ENCODE data around the gene IQUB. TPM values are rescaled to one million over a fixed set of nuclear protein-coding genes. Genes with fewer than 3 reads are reported as not detected.
"Not testable (repeated sequence)": the region's sequence is repeated elsewhere in the genome, so short reads cannot be mapped to it uniquely, and the experiment has no call there.

The IQUB gene
- total RNA-seq, 1 experiment from 2014 or later = not detected

- DNase-seq (ENCODE audit: low read depth) = no peak
Measured at GRCh38 chr7:123548406-123548805, 14.0 kb upstream of the IQUB start.

- no peak for DNase-seq (ENCODE audit: low read depth)
Measured at GRCh38 chr7:123539871-123540270, 5.5 kb upstream of the IQUB start.

GRCh38 chr7:123538897-123539296 lies 4.5 kb upstream of the IQUB start:
- DNase-seq (ENCODE audit: low read depth) = peak; percentile 32

- peak; percentile 90 for DNase-seq (ENCODE audit: low read depth)
Measured at GRCh38 chr7:123538189-123538714, 3.9 kb upstream of the IQUB start.

GRCh38 chr7:123537026-123537642 lies 2.7 kb upstream of the IQUB start:
- peak; percentile 37 for DNase-seq (ENCODE audit: low read depth)

GRCh38 chr7:123535517-123535916 lies 1.1 kb upstream of the IQUB start:
- DNase-seq (ENCODE audit: low read depth) = no peak

GRCh38 chr7:123533929-123534382 lies 439 bp downstream of the IQUB start:
- no peak for DNase-seq (ENCODE audit: low read depth)

GRCh38 chr7:123533553-123533917 lies 860 bp downstream of the IQUB start:
- no peak for DNase-seq (ENCODE audit: low read depth)

- DNase-seq (ENCODE audit: low read depth) = not testable (repeated sequence)
Measured at GRCh38 chr7:123532788-123533552, 1.4 kb downstream of the IQUB start.

- not testable (repeated sequence) for DNase-seq (ENCODE audit: low read depth)
Measured at GRCh38 chr7:123532343-123532742, 2.1 kb downstream of the IQUB start.

GRCh38 chr7:123530035-123530591 lies 4.3 kb downstream of the IQUB start:
- DNase-seq (ENCODE audit: low read depth) = not testable (repeated sequence)

GRCh38 chr7:123528265-123528664 lies 6.1 kb downstream of the IQUB start:
- DNase-seq (ENCODE audit: low read depth) = no peak

GRCh38 chr7:123527712-123528225 lies 6.6 kb downstream of the IQUB start:
- DNase-seq (ENCODE audit: low read depth) = not testable (repeated sequence)

- DNase-seq (ENCODE audit: low read depth) = not testable (repeated sequence)
Measured at GRCh38 chr7:123526533-123526932, 7.9 kb downstream of the IQUB start.

GRCh38 chr7:123522066-123522465 lies 12.3 kb downstream of the IQUB start:
- no peak for DNase-seq (ENCODE audit: low read depth)

GRCh38 chr7:123505221-123505620 lies 29.2 kb downstream of the IQUB start:
- no peak for DNase-seq (ENCODE audit: low read depth)

GRCh38 chr7:123502201-123502600 lies 32.2 kb downstream of the IQUB start:
- no peak for DNase-seq (ENCODE audit: low read depth)

GRCh38 chr7:123500878-123501489 lies 33.4 kb downstream of the IQUB start:
- DNase-seq (ENCODE audit: low read depth) = no peak

GRCh38 chr7:123499211-123499970 lies 35.0 kb downstream of the IQUB start:
- DNase-seq (ENCODE audit: low read depth) = no peak

- DNase-seq (ENCODE audit: low read depth) = no peak
Measured at GRCh38 chr7:123498601-123499000, 35.8 kb downstream of the IQUB start.

- no peak for DNase-seq (ENCODE audit: low read depth)
Measured at GRCh38 chr7:123498031-123498430, 36.4 kb downstream of the IQUB start.
